CD14-positive monocyte (primary cell): ENCODE data around the gene CDKN2B. TPM values are rescaled to one million over a fixed set of nuclear protein-coding genes. Genes with fewer than 3 reads are reported as not detected.
A peak's percentile ranks its signal among the peaks of the same experiment; 100 is the strongest.

ENCODE experiments used
- DNase-seq, 3 donors: peaks; one replicate each; pipeline ENCODE4 v3.0.0-alpha.2; 2011 to 2022
- H2AFZ ChIP-seq: 2 replicates; pipeline ENCODE4 v1.6.0; 2012; ENCODE audit warnings: mild to moderate bottlenecking, low read depth, low read length, inconsistent platforms; ENCODE audit not compliant: insufficient read depth, poor library complexity, severe bottlenecking
- H3K27ac ChIP-seq, 2 donors: 1 replicate in 1 of 2; 2 replicates in 1 of 2; pipeline ENCODE4 v1.5.1; 2012 to 2013; ENCODE audit warnings: low read length in 2 of 2, control low read depth in 1 of 2, inconsistent platforms in 1 of 2, low read depth in 1 of 2, mild to moderate bottlenecking in 1 of 2
- H3K27me3 ChIP-seq, 2 donors: one replicate each; pipeline versions ENCODE4 v1.6.0 to v1.6.1; 2011 to 2013; ENCODE audit warnings: low read length in 2 of 2; ENCODE audit not compliant: control insufficient read depth in 2 of 2, insufficient read depth in 2 of 2
- H3K36me3 ChIP-seq, 2 donors: replicated peaks in 1 of 2; 1 replicate in 1 of 2; 2 replicates in 1 of 2; pipeline versions ENCODE4 v1.5.1 to v1.6.1; 2012 to 2013; ENCODE audit warnings: low read length in 2 of 2, control low read depth in 1 of 2, inconsistent platforms in 1 of 2, mild to moderate bottlenecking in 1 of 2; ENCODE audit not compliant: insufficient read depth in 2 of 2, control insufficient read depth in 1 of 2
- H3K4me1 ChIP-seq, 2 donors: 1 replicate in 1 of 2; 2 replicates in 1 of 2; pipeline versions ENCODE4 v1.5.1 to v1.6.1; 2012 to 2013; ENCODE audit warnings: low read length in 2 of 2, control low read depth in 1 of 2, inconsistent platforms in 1 of 2, mild to moderate bottlenecking in 1 of 2, moderate library complexity in 1 of 2; ENCODE audit not compliant: insufficient read depth in 2 of 2, control insufficient read depth in 1 of 2
- H3K4me2 ChIP-seq: replicated peaks from 2 replicates; pipeline ENCODE3; 2012; ENCODE audit warnings: low read length, moderate library complexity, mild to moderate bottlenecking; ENCODE audit not compliant: poor library complexity, severe bottlenecking; ENCODE audit errors: extremely low read depth
- H3K4me3 ChIP-seq, 3 experiments: fragments of 200-600 bp in 1 of 3; sonication (generic) in 1 of 3; replicated peaks in 1 of 3; 1 replicate in 2 of 3; 2 replicates in 1 of 3; pipeline ENCODE4 v1.5.1; 2011 to 2013; ENCODE audit warnings: low read length in 3 of 3, mild to moderate bottlenecking in 3 of 3, control low read depth in 2 of 3, low read depth in 2 of 3, inconsistent platforms in 1 of 3, moderate library complexity in 1 of 3
- H3K79me2 ChIP-seq: 2 replicates; pipeline ENCODE4 v1.6.0; 2012; ENCODE audit warnings: mild to moderate bottlenecking, control low read depth, inconsistent platforms, low read length, moderate library complexity; ENCODE audit not compliant: insufficient read depth
- H3K9ac ChIP-seq: 2 replicates; pipeline ENCODE4 v1.6.0; 2017; ENCODE audit warnings: low read length, mild to moderate bottlenecking; ENCODE audit not compliant: insufficient read depth, poor library complexity, severe bottlenecking
- H3K9me3 ChIP-seq, 2 donors: replicated peaks in 1 of 2; 1 replicate in 1 of 2; 2 replicates in 1 of 2; pipeline versions ENCODE4 v1.5.1 to v1.6.1; 2012 to 2013; ENCODE audit warnings: low read length in 2 of 2, control low read depth in 1 of 2; ENCODE audit not compliant: control insufficient read depth in 1 of 2, insufficient read depth in 1 of 2
- H4K20me1 ChIP-seq: 2 replicates; pipeline ENCODE4 v1.6.0; 2012; ENCODE audit warnings: mild to moderate bottlenecking, low read length, control low read depth, moderate library complexity; ENCODE audit not compliant: insufficient read depth
- H3K27ac Mint-ChIP-seq, 7 donors: one replicate each; pipeline ENCODE4 v1.8.0; 2020; ENCODE audit warnings: mild to moderate bottlenecking in 7 of 7, mixed read lengths in 7 of 7, moderate library complexity in 6 of 7, inconsistent platforms in 2 of 7
- H3K27me3 Mint-ChIP-seq, 3 donors: one replicate each; pipeline ENCODE4 v1.8.0; 2021 to 2022; ENCODE audit warnings: low read depth in 3 of 3, mild to moderate bottlenecking in 3 of 3, mixed read lengths in 3 of 3, moderate library complexity in 3 of 3, inconsistent platforms in 1 of 3
- H3K36me3 Mint-ChIP-seq, 2 donors: one replicate each; pipeline ENCODE4 v1.8.0; 2020; ENCODE audit warnings: mixed read lengths in 2 of 2, inconsistent platforms in 1 of 2, mild to moderate bottlenecking in 1 of 2
- H3K4me1 Mint-ChIP-seq: one replicate; pipeline ENCODE4 v1.8.0; 2020; ENCODE audit warnings: mild to moderate bottlenecking, mixed read lengths
- H3K4me3 Mint-ChIP-seq, 2 donors: one replicate each; pipeline ENCODE4 v1.8.0; 2020; ENCODE audit warnings: mild to moderate bottlenecking in 2 of 2, mixed read lengths in 2 of 2, moderate library complexity in 1 of 2
- H3K9me3 Mint-ChIP-seq, 7 donors: one replicate each; pipeline ENCODE4 v1.8.0; 2020 to 2022; ENCODE audit warnings: mixed read lengths in 7 of 7, mild to moderate bottlenecking in 6 of 7, moderate library complexity in 6 of 7, inconsistent platforms in 2 of 7
- CTCF ChIP-seq: fragments of 200-600 bp; IDR thresholded peaks from one replicate; pipeline ENCODE4 v1.8.0; 2022; ENCODE audit warnings: antibody characterized with exemption, mild to moderate bottlenecking
- whole genome bisulfite sequencing: methylation state at CpG from one replicate; pipeline ENCODE4 v1.1.5; 2013; ENCODE audit warnings: missing lambda C conversion rate; ENCODE audit not compliant: insufficient coverage; 5-methylcytosine and 5-hydroxymethylcytosine counted together
- intact Hi-C, 2 donors: fragments of 100-400 bp; cut with micrococcal nuclease; formaldehyde crosslinking; loops; one replicate each; pipeline versions ENCODE4 v1.15.0 to v1.15.1; 2023
- polyA plus RNA-seq, 3 donors: library from polyadenylated mRNA; depleted of rRNA in 1 of 3; unstranded in 2 of 3; stranded (reverse) in 1 of 3; fragments of 300-500 nt in 2 of 3; fragments of >200 nt in 1 of 3; fragmentation: Illumina TruSeq in 2 of 3; gene quantifications; 1 replicate in 2 of 3; 2 replicates in 1 of 3; pipeline ENCODE4 v1.2.3, GENCODE V29; 2012 to 2021

Gene CDKN2B
- polyA plus RNA-seq, 3 donors, result 1.2 to 6.7 (median 2.7) TPM

GRCh38 chr9:21968331-21969010 lies 40.6 kb downstream of the CDKN2B start:
- no peak for DNase-seq
- peaks cover 19 to 66% of the 10 kb centered on the region in 2 donors for H3K9me3 ChIP-seq
- peaks cover 22 to 29% of the 10 kb centered on the region in 2 donors for H3K36me3 Mint-ChIP-seq
- H3K9me3 Mint-ChIP-seq, result peaks cover 1 to 76% (median 49%) of the 10 kb centered on the region in 7 donors
- no peak for TF ChIP-seq CTCF
- no peaks in the 10 kb centered on the region for H3K79me2 ChIP-seq
- intact Hi-C loops, result loop anchor here (5.0 kb wide), 2 partner anchors 39 to 156 kb away; partner anchors contain the start of gene CDKN2B (in 2 of the 2)
- H3K4me1 Mint-ChIP-seq, result peaks cover 57% of the 10 kb centered on the region
- peaks cover 32 to 42% of the 10 kb centered on the region in 2 donors for H3K4me1 ChIP-seq
- 5% methylated on average over 39 of the region's 41 CpGs for WGBS
- no peaks in the 10 kb centered on the region for H3K36me3 ChIP-seq
- no peak overlapping the region for H3K27ac ChIP-seq
- no peak overlapping the region for H3K9ac ChIP-seq
- peaks cover 93 to 100% of the 10 kb centered on the region in 2 donors for H3K27me3 ChIP-seq
- no peaks in the 10 kb centered on the region for H4K20me1 ChIP-seq
- no peak overlapping the region for H3K4me2 ChIP-seq
- H3K4me3 Mint-ChIP-seq, result peak overlapping the region in 1 of 2 donors; percentile 69
- H3K27me3 Mint-ChIP-seq, result peaks cover 95 to 97% (median 95%) of the 10 kb centered on the region in 3 donors
- H3K27ac Mint-ChIP-seq, result no peak overlapping the region
- H2AFZ ChIP-seq, result no peak overlapping the region
- H3K4me3 ChIP-seq, result no peak overlapping the region

- Histone ChIP-seq H3K4me1 (peaks cover 32 to 42% of the 10 kb centered on the region in 2 donors), H2AFZ (no peak overlapping the region), H3K9ac (no peak overlapping the region), H3K27me3 (peaks cover 94 to 100% of the 10 kb centered on the region in 2 donors), H3K79me2 (no peaks in the 10 kb centered on the region), H3K9me3 (peaks cover 19 to 66% of the 10 kb centered on the region in 2 donors), H4K20me1 (no peaks in the 10 kb centered on the region), H3K27ac (no peak overlapping the region), H3K36me3 (no peaks in the 10 kb centered on the region), H3K4me2 (peak overlapping the region; percentile 19), H3K4me3 (no peak overlapping the region)
- Mint-ChIP-seq H3K27ac (no peak overlapping the region), H3K36me3 (peaks cover 22 to 30% of the 10 kb centered on the region in 2 donors), H3K4me3 (peak overlapping the region in 1 of 2 donors; percentile 69), H3K27me3 (peaks cover 95 to 98% (median 97%) of the 10 kb centered on the region in 3 donors), H3K9me3 (peaks cover 4 to 80% (median 46%) of the 10 kb centered on the region in 7 donors), H3K4me1 (peaks cover 54% of the 10 kb centered on the region)
- no CpG with 5 or more reads among the region's 10 CpGs for WGBS
- peak in 1 of 3 donors; percentile 73 for DNase-seq
- no peak for TF ChIP-seq CTCF
- intact Hi-C loops, result loop anchor here (5.0 kb wide), 2 partner anchors 40 to 155 kb away; partner anchors contain the start of gene CDKN2B (in 2 of the 2)
These were observed 41.4 kb downstream of the CDKN2B start for GRCh38 chr9:21967702-21968101.
